Measurements from ENCODE around the gene CA4. TPM values are rescaled to one million over a fixed set of nuclear protein-coding genes. Genes with fewer than 3 reads are reported as not detected.

CA4 gene
- total and polyA plus RNA-seq, 10 of the 15 experiments (the other 5 are each of a cell fraction or from before 2014, with no cell fraction given) = 0.13 to 0.31 TPM; not detected in 8

- H3K27ac ChIP-seq (ENCODE audit: control insufficient read depth, insufficient read depth) = no peak overlapping the region
- 50% methylated on average over 20 of the region's 20 CpGs for WGBS (ENCODE audit: insufficient coverage, insufficient replicate concordance, low lambda C conversion rate, missing lambda C conversion rate)
- FAIRE-seq (no peak), ATAC-seq (peak; percentile 27; the same call in 1 of the 3 replicates), DNase-seq (ENCODE audit: low read depth, low spot score) (no peak)
- H3K4me2 ChIP-seq (ENCODE audit: control insufficient read depth, insufficient read depth) = no peak overlapping the region
- ChIA-PET CTCF (interaction anchor here (1.5 kb wide), 1 partner anchor 414 kb away, joined by 3 read pairs; no protein-coding TSS in a partner anchor), POLR2A (no interaction called here), SMC1A (ENCODE audit: uncharacterized antibody, unreplicated experiment) (interaction anchor here (0.5 to 1.1 kb wide), 2 partner anchors 11 to 295 kb away, joined by 3 read pairs; no protein-coding TSS in a partner anchor), RAD21 (ENCODE audit: unreplicated experiment) (no interaction called here)
- no peaks in the 10 kb centered on the region for H3K36me3 ChIP-seq (ENCODE audit: control insufficient read depth in 2 of 2, insufficient read depth in 2 of 2, low read length in 1 of 2)
- TF ChIP-seq CTCF (IDR thresholded peaks at IDR 0.05 in 2 of 3, conservative IDR thresholded peaks at IDR 0.05 in 1 of 3; ENCODE audit: control insufficient read depth in 2 of 3, extremely low read depth in 1 of 3, insufficient read depth in 1 of 3, low read depth in 3 of 3, low read length in 3 of 3) (0 out of 6 replicates have a peak, but pooled peaks of 2 of the 3 experiments have one; percentile 10 to 18), ETV6 (conservative IDR thresholded peaks at IDR 0.05 in 1 of 2, IDR thresholded peaks at IDR 0.05 in 1 of 2; ENCODE audit: borderline replicate concordance in 1 of 2, low read depth in 1 of 2) (0 out of 4 replicates have a peak, but pooled peaks of 1 of the 2 experiments have one; percentile 41), DPF2 (IDR thresholded peaks at IDR 0.05) (no peak), MXI1 (IDR thresholded peaks at IDR 0.05; ENCODE audit: low read depth, low read length) (no peak), IRF3 (IDR thresholded peaks at IDR 0.05) (no peak), ESRRA (IDR thresholded peaks at IDR 0.05; ENCODE audit: low read length) (no peak), KLF5 (IDR thresholded peaks at IDR 0.05; ENCODE audit: partially characterized antibody) (no peak), NFXL1 (IDR thresholded peaks at IDR 0.05; ENCODE audit: borderline replicate concordance) (peak; percentile 26; the same call in 1 of the 2 replicates), BMI1 (IDR thresholded peaks at IDR 0.05; ENCODE audit: borderline replicate concordance) (no peak), KAT2A (conservative IDR thresholded peaks at IDR 0.05; ENCODE audit: control insufficient read depth, low read depth, low read length) (no peak)
- H3K9me3 ChIP-seq (replicated peaks; ENCODE audit: control insufficient read depth, insufficient read depth, low read length) = no peaks in the 10 kb centered on the region
- H3K4me1 ChIP-seq (ENCODE audit: control insufficient read depth, insufficient read depth, low read length) = peaks cover 5% of the 10 kb centered on the region
- no peaks in the 10 kb centered on the region for H4K20me1 ChIP-seq (ENCODE audit: control insufficient read depth, insufficient read depth)
- no peaks in the 10 kb centered on the region for H3K27me3 ChIP-seq (replicated peaks in 1 of 2; ENCODE audit: control insufficient read depth in 2 of 2, insufficient read depth in 2 of 2, low read length in 1 of 2)
- no TSS peak for BruUV-seq (replicated peaks)
- in situ Hi-C loops (cut with MboI) = no loop called here
- no peaks in the 10 kb centered on the region for H3K79me2 ChIP-seq (ENCODE audit: control insufficient read depth, insufficient read depth, low read length)
- no peak overlapping the region for H3K9ac ChIP-seq (ENCODE audit: control insufficient read depth, insufficient read depth, low read length)
- H2AFZ ChIP-seq (ENCODE audit: control insufficient read depth, low read depth, low read length) = no peak overlapping the region
- intact Hi-C loops (cut with micrococcal nuclease; ENCODE audit: unreplicated experiment) = no loop called here
- no peak overlapping the region for H3K4me3 ChIP-seq
Measured at GRCh38 chr17:60163108-60163784, 13.5 kb downstream of the CA4 start.
